Head of caudate nucleus (tissue), 42 donors: ENCODE data around the gene CEP112.
"Not testable (repeated sequence)": the region's sequence is repeated elsewhere in the genome, so short reads cannot be mapped to it uniquely, and the experiment has no call there.

ENCODE experiments used
- DNase-seq, 42 donors: peaks; one replicate each; pipeline versions ENCODE4 v3.0.0 to v3.0.0-alpha.2; 2020 to 2021; ENCODE audit warnings: mixed read lengths in 7 of 42
- intact Hi-C: fragments of 100-400 bp; cut with DNase I; formaldehyde crosslinking; loops from one replicate; pipeline ENCODE4 v1.15.0; 2022

The CEP112 gene

DNA sequence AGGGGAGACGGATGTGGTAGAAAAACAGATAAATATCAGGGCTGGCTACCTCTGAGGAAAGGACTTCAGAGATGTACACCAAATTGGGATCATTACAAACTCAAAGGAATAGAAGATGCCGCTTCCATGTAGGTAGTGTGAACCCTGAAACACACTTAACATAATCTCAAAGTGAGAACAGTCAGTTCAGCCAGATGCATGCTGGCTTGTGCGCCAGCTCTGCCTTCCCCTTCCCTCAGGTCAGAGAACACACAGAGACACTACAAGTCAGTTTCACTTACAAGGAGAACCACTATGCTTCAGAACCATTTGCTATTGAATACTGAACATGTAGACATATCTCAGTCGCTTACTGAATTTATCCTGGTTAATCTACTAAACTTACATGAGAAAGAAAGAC lies 454.5 kb downstream of the CEP112 start:
- DNase-seq: no peak
- intact Hi-C loops: no loop called here

DNA sequence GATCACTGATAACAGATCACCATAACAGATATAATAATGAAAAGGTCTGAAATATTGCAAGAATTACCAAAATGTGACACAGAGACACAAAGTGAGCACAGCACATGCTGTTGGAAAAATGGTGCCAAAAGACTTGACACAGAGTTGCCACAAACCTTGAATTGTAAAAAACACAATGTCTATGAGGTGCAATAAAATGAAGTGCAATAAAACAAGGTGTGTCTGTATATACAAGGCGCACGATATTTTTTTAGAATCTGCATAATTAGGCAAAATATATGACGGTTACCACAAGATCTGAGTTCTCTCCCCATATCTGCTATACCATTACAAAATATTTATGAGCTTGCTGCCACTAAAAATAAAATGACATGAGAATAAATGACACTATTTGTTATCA lies 458.6 kb downstream of the CEP112 start:
- intact Hi-C loops: no loop called here

DNA sequence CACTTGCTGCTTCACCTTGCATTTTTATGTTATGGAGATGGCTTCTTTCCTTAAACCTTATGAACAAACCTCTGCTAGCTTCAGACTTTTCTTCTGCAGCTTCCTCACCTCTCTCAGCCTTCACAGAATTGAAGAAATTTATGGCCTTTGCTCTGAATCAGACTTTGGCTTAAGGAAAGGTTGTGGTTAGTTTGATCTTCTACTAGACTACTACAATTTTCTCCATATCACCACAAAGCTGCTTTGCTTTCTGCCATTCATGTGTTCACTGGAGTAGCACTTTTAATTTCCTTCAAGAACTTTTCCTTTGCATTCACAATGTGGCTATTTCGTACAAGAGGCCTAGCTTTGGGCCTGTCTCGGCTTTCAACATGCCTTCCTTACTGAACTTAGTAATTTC lies 459.3 kb downstream of the CEP112 start:
- DNase-seq, intact Hi-C loops: not testable (repeated sequence)

More for the DNA sequence above, 458.6 kb downstream of the CEP112 start:
- no peak for DNase-seq

DNA sequence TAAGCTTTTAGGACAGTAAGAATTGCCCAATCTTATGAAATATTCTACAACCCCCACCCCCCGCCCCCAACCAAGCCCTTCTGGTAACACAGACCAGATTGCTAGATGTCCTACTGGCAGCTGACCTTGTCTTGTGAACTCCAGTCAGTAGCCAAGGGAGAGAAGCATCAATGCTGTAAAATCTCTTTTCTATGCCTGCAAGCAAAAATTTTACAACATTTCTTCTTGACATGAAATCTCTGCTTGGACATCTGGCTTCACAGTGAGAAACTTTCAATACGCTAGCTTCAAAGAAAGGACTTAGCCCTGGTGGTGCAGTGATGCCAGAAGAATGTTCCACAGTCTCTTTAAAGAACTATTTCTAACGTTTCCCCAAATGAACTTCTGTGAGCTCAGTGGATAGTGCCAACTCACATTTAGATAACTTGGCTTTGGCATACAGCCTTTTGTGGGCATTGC lies 461.2 kb downstream of the CEP112 start:
- DNase-seq: no peak
- intact Hi-C loops: no loop called here

DNA sequence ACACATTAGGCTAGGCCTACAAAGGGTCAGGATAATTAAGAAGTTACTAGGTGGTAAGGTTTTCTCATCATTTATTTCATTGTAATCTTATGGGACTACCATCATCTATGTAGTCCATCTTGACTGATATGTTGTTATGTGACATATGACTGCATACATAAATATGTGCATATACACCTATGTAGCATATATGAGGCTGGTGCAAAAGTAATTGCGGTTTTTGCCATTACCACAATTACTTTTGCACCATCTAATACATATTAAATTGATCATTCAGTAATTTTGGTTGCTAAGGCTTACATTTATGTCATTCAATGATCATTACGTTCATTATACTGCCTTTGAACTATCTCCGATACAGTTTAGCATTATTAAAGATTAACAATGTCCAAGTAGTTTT lies 462.7 kb downstream of the CEP112 start:
- no peak for DNase-seq
- intact Hi-C loops: no loop called here

DNA sequence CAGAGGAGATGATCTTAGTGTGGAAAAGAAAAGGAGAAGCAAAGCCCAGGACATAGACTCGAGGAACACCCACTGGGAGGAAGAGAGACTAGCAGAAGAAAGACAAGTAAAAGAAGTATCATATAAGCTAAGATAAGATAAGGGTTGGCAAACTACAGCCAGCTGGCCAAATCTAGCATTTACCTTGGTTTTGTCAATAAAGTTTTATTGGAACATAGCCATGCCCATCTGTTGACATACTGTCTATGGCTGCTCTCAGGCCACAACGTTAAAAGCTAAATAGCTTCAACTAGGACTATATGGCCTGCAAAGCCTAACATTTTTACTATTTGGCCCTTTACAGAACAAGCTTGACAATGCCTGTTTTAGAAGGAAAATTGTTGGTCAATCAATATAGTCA lies 464.1 kb downstream of the CEP112 start:
- intact Hi-C loops: no loop called here
- no peak for DNase-seq

DNA sequence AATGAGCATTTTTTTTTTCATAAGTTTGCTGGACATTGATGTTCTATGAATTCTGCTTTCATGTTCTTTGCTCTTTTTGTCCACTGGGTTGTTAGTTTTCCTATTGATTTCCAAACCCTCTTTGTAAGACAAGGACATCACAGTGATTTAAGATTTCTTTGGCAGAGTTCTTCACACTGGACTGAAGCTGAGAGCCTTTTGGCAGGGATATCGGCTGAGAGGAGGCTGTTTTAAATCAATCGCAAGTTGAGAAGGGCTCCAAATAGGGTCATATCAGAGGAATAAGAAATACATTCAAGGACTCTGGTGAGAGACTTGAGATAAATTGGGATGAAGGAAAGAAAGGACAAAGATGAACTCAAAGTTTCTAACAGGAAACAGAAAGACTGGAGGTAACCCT lies 464.7 kb downstream of the CEP112 start:
- intact Hi-C loops: no loop called here
- DNase-seq: no peak

DNA sequence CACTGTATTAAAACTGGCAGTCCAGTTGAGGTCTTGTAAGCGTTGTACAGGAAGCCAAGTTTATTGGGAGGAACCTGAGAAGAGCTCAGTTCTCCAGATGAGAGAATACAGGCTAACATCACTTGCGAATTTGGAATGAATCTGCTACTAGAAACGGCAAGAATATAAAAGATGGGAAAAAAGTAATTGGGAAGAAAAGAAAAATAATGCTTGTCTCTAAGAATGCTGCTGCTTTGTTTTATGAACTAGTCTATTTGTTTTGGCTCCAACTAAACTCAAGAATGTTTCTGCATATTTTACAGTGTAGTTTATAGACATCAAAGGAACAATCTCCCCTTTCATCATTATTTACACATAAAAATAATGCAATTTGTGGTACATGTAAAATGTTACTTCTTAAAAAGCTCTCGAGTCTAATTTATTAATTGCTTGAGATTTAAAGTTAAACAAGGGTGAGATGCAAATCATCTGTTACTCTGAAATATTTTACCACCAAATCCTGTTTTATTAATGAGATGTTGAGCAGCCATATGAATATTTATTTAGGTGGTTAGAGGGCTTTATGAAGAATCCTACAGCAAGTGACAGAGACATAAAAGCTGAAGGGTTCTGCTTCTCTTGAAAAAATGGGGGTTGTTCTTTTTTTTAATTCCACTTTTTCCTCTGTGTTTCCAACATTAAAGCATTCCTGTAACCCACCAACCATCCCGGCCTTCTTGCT lies 468.3 kb downstream of the CEP112 start:
- no peak for DNase-seq
- intact Hi-C loops: no loop called here

DNA sequence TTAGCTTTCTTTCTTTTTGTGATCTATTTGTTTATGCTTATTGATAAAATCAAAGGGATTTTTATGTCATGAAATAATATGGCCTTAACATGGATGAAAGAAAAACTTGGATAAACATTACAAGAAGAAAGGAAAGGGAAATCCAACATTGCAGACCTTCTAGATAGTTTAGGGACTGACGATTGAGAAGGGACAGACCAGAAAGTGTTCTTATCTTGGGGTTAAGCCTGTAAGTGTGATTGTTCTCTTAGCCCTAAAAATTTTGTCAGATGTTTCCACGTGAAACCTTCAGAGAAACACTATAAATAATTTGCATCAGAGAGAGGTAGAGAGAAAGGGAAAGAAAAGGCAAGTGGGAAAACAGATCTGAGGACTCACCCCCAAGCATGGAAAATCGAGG lies 473.3 kb downstream of the CEP112 start:
- intact Hi-C loops: no loop called here
- DNase-seq: no peak

DNA sequence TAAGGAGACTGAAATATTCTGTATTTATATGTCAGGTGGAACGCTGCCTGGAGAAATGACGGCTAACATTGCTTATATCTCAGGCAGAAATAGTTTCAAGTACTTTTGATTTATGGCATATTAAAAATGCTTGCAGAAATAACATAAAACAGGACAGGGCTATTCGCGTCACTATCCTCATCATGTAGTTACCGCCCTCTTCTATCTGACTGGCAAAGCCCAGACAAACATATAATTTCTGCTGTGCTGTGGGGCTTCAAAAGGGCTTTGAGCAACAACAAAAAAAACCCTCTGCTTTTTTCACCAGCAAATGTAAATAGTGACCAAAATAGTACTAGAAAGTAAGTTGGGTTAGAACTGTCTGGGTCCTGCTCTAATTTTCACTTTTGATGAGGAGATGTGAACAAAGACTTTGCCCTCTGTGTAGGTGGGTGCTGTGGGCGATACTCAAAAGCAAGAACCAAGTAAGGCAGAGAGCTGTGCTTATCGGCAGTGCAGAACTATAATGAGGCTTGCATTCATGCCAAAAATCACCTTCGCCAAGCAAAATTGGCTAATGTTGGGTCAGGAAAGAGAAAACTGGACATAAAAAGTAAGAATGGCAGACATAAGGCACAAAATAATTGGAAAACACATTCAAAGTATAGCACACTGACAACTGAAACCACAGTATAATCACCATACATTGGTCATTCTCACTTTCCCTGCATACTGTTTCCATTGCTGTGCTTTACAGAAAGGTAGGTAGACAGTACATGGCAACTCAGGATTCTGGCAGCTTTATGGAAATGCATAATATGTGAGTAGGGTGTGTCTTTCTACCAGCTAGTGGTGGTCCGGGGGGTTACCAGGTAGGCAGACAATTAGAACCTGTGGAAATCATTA lies 479.3 kb downstream of the CEP112 start:
- peak in 10 of 42 donors; percentile 7 to 43 (median 19) for DNase-seq
- intact Hi-C loops: no loop called here

DNA sequence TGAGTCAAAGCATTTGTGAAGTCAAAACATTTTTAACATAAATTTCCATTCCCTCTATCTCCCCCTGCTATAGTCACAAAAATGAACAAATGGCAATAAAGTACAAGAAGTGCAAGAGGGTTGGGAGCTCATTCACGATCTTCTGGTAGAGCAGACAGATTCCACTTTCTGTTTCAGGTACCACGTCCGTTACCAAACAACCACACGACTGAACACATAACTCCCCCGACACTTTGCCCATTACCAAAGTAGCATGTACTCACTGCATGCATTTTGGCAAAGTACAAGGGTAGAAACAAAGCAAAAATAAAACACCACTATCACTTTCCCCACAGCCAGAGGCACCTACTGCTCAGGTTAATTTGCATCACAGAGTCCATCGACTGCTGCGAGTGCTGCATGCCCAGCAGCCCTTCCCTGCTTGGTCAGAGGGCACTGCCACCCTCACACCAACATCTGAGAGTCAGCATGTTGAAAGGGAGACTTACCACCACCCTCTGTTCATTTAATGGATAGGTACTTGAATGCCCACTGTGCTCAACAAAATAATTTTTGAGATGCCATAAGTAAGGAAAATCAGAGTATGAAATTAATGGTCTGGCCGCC lies 480.2 kb downstream of the CEP112 start:
- DNase-seq: no peak
- intact Hi-C loops: no loop called here

DNA sequence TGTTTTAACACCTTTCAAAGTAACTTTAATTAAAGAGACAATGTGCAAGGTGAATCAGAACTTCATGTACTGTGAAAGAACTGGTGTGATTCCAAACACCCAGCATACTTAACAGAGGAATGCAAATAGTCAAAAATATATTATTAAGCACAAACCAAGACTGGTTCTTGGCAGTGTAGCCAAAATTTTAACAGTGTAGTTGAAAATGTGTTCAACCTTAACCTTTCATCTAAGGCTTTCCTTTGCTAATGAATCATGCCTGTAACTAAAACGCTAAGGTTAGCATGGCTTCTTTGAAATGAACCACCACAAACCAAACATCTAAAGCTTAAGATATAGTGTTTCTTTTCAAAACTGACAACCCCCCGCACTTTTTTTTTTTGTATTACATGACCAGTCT lies 484.2 kb downstream of the CEP112 start:
- intact Hi-C loops: no loop called here
- DNase-seq: no peak

DNA sequence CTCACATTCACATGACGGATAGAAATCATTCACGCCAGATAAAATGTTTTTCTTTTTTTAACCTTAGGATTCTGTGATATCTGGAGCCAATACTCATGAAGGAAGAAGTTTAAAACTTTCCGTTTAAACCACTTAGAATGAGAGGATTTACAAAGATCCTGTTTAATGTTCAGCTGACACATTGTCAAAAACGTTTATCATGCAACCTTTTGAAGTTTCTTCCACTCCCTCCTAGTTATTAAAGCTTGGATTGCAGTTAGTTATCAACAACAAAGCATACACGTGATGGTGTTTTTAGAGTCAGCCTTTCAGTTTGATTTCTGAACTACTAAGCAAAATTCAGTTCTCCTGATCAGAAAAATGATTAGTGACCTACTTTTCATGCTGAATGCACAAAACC lies 487.2 kb downstream of the CEP112 start:
- no peak for DNase-seq
- intact Hi-C loops: no loop called here

DNA sequence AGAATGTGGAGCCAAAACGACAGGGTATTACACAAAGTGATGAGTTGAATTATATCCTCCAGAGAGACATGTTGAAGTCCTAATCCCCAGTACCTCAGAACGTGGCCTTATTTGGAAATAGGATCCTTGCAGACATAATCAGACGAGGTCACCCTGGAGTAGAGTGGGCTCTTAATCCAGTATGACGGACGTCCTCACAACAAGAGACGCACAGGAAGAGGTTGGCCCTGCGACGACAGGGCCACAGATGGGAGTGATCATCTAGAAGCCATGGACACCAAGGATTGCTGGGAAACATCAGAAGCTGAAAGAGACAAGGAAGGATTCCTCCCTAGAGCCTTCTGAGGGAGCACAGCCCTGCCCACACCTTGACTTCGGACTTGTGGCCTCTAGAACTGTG lies 488.0 kb downstream of the CEP112 start:
- DNase-seq: no peak
- intact Hi-C loops: no loop called here

DNA sequence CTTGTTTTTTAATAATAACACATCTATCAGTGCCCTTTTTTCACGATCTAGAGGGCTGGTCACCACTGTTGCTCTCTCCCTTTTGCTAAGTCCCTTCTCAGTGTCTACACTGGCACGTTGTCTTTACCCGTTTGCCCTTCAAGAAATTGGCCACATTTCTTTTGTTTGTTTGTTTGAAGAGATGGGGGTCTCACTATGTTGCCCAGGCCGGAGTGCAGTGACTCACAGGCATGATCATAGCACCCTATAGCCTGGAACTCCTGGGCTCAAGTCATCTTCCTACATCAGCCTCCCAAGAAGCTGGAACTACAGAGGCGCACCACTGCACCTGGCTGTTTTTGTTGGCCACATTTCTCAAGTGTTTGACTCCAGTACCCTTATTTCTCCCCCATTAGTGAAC lies 492.5 kb downstream of the CEP112 start:
- no peak for DNase-seq
- intact Hi-C loops: no loop called here

DNA sequence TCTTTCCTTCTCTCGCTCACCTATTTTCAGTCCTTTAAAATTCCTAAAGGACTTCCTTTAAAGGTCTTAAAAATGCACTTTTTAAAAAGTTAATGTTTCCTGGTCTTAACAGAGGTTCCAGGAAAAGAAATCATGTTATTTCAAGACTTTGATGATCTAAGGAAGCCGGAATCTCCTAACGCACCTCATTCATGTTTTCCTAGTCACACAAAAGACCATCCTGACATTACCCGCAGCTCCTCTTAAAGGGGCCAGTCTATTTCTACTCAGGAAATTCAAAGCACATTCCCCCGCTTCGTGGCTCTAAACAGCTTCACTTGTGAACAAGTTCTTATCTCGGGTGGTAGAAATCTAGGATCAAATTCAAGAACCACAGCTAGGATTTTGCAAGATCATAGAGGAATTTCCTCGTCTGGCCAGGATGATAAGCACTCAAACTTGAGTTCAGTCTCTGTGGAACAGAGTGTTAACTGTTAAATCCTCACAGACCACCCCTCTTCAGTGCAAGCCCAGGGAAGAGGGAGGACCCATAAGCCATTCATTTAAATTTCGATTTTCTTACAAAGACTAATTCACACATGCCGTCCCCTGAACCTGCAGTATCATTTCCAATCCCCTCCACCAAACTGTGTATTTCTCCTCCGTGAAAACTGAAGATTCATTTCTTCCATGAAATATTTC lies 493.4 kb downstream of the CEP112 start:
- intact Hi-C loops: no loop called here
- DNase-seq: no peak

DNA sequence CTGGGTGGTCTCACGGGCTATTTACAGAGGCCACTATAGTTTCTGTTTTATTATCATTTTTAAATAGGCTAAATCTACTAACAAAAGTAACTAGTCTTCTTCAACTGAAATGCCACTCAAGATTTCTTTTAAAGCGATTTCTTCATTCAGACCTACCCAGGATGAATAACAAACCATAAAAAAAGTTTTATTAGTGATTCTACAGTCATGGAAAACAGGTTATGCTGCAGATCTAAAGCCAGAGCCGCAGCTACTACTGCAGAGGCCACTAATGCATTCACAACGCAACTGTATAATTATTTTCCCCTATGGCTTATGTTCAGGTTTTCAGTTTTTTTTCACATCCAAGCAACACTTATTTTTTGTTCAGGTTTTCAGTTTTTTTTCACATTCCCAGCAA lies 494.3 kb downstream of the CEP112 start:
- no peak for DNase-seq
- intact Hi-C loops: no loop called here

DNA sequence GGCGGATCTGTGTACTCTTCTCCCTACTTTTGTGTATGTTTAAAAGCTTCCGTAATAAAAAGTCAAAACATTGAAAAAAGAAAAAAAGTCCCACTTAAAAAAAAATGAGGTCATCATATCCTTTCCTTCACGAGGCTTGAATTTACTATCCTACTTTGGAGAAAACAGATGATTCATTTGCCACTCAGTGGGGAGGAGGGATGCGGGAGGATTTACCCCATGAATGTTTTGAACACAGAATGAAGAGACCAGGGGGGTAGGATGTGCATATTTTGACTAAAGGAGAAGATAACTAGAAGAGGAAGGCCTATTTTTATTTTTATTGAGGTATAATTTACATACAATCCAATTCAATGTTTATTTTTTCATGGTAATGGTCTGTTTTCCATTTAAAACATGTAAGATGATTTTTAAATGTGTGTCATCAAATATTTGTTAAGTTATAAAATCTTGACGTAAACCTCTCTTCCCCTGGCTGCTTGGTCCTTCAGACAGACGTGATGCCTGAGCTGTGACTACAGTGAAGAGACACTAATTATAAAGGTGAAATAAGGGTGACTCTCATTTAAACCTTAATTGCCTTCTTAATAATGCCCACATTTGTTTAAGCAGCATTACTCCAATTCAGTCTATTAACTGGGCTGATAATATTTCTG lies 495.1 kb downstream of the CEP112 start:
- no peak for DNase-seq
- intact Hi-C loops: no loop called here

DNA sequence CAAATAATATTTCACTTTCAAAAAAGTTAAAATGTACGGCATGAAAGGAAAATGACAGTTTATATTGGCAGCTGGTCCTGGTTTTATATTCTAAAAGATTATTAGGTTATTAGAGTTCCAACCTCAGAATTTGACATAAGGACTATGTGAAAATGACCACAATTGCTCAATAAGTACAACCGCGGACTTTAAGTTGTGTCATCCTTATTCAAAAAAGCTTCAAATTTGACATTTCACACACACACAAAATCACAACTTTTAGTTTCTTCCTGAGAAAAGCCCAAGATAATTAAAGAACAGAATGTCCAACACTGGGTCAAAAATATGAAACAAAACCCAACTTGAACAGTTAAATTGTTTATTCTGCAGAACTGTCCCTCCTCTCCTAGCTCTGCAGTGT lies 497.3 kb downstream of the CEP112 start:
- DNase-seq: no peak
- intact Hi-C loops: no loop called here
